Tibial nerve (tissue), 4 donors: ENCODE data around the gene PRG2.

Experiments used
- EP300 ChIP-seq, 2 donors: sonication (generic); formaldehyde crosslinking; IDR thresholded peaks; one replicate each; pipeline ENCODE4 v1.6.1; 2017; ENCODE audit warnings: antibody characterized with exemption in 2 of 2, mild to moderate bottlenecking in 1 of 2
- POLR2A ChIP-seq, 2 donors: fragments of 450-650 bp; IDR thresholded peaks; one replicate each; pipeline ENCODE4 v1.6.1; 2017; ENCODE audit warnings: antibody characterized with exemption in 2 of 2, mild to moderate bottlenecking in 2 of 2, moderate library complexity in 2 of 2
- TF ChIP-seq, protein P1 (sequence below), 5 experiments: fragments of 200-600 bp in 3 of 5; fragments of 450-650 bp in 2 of 5; sonication (generic) in 3 of 5; IDR thresholded peaks; one replicate each; pipeline ENCODE4 v1.5.1; 2016 to 2019; ENCODE audit warnings: antibody characterized with exemption in 5 of 5, mild to moderate bottlenecking in 3 of 5, moderate library complexity in 2 of 5

DNA sequence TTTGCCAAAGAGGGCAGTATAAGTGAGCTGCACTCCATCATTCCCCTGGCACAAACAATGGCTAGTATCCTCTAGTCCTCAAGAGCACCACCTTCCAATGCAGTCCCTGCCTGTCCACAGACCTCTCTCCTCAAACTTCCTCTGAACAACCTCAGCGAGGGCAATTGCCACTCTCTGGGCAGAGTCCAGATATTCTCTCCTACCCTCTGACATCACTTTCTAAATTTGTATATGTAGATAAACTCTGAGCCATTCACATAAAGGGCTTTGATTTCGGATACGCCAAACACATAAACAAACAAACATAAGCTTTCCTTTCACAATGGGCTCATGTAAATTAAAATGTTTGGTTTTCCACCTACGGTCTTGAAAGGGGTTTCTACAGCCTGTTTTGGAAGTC is 39.5 kb upstream of the PRG2 start:
- TF ChIP-seq, protein P1, sequence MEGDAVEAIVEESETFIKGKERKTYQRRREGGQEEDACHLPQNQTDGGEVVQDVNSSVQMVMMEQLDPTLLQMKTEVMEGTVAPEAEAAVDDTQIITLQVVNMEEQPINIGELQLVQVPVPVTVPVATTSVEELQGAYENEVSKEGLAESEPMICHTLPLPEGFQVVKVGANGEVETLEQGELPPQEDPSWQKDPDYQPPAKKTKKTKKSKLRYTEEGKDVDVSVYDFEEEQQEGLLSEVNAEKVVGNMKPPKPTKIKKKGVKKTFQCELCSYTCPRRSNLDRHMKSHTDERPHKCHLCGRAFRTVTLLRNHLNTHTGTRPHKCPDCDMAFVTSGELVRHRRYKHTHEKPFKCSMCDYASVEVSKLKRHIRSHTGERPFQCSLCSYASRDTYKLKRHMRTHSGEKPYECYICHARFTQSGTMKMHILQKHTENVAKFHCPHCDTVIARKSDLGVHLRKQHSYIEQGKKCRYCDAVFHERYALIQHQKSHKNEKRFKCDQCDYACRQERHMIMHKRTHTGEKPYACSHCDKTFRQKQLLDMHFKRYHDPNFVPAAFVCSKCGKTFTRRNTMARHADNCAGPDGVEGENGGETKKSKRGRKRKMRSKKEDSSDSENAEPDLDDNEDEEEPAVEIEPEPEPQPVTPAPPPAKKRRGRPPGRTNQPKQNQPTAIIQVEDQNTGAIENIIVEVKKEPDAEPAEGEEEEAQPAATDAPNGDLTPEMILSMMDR (IDR thresholded peaks at IDR 0.05), result no peak
- TF ChIP-seq POLR2A (IDR thresholded peaks at IDR 0.05), result no peak
- no peak for TF ChIP-seq EP300 (IDR thresholded peaks at IDR 0.05)
